Measurements from ENCODE around the gene GPR137C. TPM values are rescaled to one million over a fixed set of nuclear protein-coding genes. Genes with fewer than 3 reads are reported as not detected.

GPR137C gene
- total RNA-seq, 1 donor from 2014 or later: 2.1 TPM

DNA sequence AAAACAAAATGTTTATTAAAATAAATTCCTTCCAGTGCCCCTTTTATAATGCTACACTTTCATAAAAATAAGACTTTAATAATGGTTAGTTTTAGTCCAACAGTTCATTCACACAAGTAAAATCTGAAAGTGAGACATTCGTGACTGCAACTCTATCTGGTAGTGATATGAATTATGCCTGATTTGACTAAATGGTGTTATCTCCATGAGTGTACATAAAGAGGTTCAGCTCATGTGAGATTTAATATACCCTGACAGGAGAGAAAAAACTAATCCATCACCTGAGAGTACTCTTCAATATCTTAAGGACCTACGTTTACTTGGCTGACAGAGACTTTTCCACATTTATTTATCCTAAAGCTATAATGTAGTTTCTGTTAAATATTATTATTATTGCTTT, 108.7 kb downstream of the GPR137C start:
- DNase-seq (ENCODE audit: extremely low read depth, low read depth, low spot score): no peak

DNA sequence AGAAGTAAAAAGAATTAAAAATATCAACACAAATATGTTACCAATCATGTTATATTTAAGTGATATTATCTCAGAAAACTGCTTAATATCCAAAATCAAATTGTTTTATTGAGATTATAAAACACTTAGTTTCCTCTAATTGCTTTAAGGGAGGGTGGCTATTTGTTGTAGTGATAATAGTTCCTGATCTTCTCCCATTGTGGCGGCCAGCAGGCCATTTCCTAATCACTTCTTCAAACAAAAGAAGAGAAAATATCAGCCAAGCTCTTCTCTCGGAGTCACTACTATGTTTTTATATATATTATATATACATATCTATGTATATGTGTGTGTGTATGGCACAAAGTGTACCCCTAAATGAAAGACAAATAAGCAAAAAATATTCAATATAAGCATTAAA, 111.2 kb downstream of the GPR137C start:
- no peak for DNase-seq (ENCODE audit: extremely low read depth, low read depth, low spot score)

GRCh38 chr14:52678591-52678990, 126.0 kb downstream of the GPR137C start:
- DNase-seq (ENCODE audit: extremely low read depth, low read depth, low spot score): no peak

- DNase-seq (ENCODE audit: extremely low read depth, low read depth, low spot score): no peak
Observed at GRCh38 chr14:52683985-52684520, 131.4 kb downstream of the GPR137C start.

GRCh38 chr14:52686176-52686575, 133.5 kb downstream of the GPR137C start:
- no peak for DNase-seq (ENCODE audit: extremely low read depth, low read depth, low spot score)

Other genes starting within 250 kb of the GPR137C start
- gene PTGER2, start 238.5 kb upstream of the GPR137C start, total RNA-seq: 0.92 and 1.9 TPM in 2 replicates
- 2.4 and 4.7 TPM in 2 replicates for gene TXNDC16, start 331 bp upstream of the GPR137C start, total RNA-seq
- gene ERO1A, start 142.7 kb downstream of the GPR137C start, total RNA-seq: 76.0 and 83.0 TPM in 2 replicates
- 49.3 and 107 TPM in 2 replicates for gene PSMC6, start 154.4 kb downstream of the GPR137C start, total RNA-seq
- gene STYX, start 177.3 kb downstream of the GPR137C start, total RNA-seq: 21.7 and 22.3 TPM in 2 replicates
- gene GNPNAT1, start 238.8 kb downstream of the GPR137C start, total RNA-seq: 22.4 and 45.7 TPM in 2 replicates